Inflammatory macrophage treated with lipopolysaccharide for 4 hours (primary cell): ENCODE data around the gene SPINDOC.
"Not testable (repeated sequence)": the region's sequence is repeated elsewhere in the genome, so short reads cannot be mapped to it uniquely, and the experiment has no call there.

Experiments used
- DNase-seq: peaks from one replicate; pipeline ENCODE4 v3.0.0-alpha.2; 2020

The SPINDOC gene

DNA sequence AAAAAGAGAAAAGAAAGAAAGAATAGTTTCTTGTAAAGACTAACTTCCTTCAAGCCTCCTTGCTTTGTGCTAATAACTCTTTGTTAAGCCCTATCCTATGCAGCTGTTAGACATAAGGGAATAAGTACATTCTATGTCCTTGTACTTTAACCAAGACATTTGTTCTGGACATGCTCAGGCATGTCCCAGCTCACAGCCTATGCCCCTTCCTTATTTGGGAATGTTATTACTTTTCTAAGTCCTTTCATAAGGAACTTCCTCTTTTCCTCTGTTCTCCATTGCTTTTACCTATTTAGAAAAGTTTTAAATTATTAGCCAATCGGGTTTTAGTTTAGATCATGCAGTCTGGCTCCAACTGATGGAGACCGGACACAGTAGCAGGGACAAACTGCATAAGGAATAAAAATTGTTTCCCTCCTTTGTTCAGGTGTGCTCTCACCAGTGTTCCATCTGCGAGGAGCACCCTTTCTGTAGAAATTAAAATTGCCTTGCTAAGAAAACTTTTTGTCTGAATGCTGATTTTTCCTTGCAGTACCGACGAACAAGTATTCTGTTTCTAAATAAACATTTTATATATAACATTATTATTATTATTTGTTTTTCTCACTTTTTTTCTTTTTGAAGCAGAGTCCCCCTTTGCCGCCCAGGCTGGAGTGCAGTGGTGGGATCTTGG is 21.6 kb upstream of the SPINDOC start:
- no peak for DNase-seq

DNA sequence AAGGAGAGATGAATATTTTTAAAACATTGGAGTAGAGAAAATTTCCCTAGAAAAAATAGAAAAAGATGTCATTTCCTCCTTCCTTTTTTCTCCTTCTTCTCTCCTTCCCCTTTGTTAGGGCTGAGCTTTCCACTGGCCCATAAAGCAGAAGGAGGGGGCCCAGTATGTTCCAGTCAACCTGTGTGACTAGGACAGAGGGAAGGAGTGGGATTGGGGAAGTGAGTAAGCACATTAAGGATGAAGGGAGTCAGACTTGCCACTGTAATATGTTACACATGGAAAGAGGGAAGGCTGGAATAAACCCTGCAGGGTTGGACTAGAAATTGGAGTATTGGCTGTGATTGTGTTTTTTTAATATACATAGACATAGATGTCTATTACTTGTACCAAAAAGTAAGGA is 20.1 kb upstream of the SPINDOC start:
- DNase-seq: peak; percentile 65

- no peak for DNase-seq
Observed at GRCh38 chr11:63795066-63795465, 18.2 kb upstream of the SPINDOC start.

- DNase-seq: no peak
Observed at GRCh38 chr11:63800921-63801320, 12.3 kb upstream of the SPINDOC start.

- peak; percentile 14 for DNase-seq
Observed at GRCh38 chr11:63802637-63803414, 10.4 kb upstream of the SPINDOC start.

- no peak for DNase-seq
Observed at GRCh38 chr11:63804259-63804658, 9.0 kb upstream of the SPINDOC start.

DNA sequence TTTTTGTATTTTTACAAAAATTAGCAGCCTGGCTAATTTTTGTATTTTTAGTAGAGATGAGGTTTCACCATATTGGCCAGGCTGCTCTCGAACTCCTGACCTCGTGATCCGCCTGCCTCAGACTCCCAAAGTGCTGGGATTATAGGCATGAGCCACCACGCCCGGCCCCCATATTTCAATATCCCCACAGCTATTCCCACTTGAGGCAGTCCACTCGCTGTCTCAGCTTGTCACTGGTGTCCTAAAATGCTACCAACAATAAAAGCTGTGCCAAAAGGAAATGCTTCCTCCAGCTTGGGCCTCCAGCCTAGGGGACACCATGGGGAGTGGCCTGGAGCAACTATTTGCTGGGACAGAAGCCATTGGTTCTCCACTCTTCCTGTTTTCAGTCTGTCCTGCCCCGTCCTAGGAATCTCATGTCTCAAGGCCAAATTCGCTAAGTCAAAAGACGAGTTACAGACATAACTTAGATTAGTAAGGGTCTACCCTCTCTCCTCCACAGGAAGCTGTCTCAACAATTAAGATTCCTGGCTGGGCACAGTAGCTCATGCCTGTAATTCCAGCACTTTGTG is 7.3 kb upstream of the SPINDOC start:
- no peak for DNase-seq

GRCh38 chr11:63810383-63810782 is 2.9 kb upstream of the SPINDOC start:
- not testable (repeated sequence) for DNase-seq

- DNase-seq: no peak
Observed at GRCh38 chr11:63811522-63811921, 1.7 kb upstream of the SPINDOC start.

DNA sequence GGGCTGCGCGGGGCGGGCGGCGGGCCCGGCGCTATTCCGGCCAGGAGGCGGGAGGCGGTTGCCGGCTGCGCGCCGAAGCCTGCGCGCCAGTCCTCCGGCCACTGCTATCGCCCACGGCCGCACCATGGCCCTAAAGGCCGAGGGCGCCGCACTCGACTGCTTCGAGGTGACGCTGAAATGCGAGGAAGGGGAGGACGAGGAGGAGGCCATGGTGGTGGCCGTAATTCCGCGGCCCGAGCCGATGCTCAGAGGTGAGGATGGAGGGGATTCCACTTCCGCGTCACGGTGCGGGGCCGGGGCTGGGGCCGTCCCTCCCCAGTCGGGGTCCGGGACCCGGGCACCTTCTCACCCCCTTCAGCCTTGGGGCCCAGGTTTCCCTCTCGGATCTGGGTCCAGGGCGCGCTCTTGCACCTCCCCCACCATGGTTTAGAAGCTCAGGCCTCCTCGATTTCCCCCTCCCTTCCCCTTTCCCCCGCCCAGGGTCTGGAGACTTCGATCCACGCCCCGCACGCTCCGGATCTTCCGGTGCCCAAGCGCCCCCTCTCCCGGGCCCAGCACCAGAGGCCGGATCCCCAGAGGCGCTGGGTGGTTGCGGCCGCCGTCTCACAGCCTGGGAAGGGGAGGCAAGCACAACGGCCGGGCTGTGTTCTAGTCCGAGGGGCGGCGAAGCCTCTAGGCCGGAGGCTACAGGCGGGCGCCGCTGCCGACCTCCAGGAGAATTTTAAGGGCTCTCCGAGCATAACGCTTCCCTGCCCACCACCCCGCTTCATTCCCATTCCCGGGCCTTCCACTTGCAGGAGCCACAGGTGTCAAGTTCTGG is 517 bp downstream of the SPINDOC start:
- no peak for DNase-seq

GRCh38 chr11:63814383-63814736 is 1.1 kb downstream of the SPINDOC start:
- DNase-seq: no peak

- DNase-seq: peak; percentile 51
Observed at GRCh38 chr11:63816166-63816565, 2.9 kb downstream of the SPINDOC start.

GRCh38 chr11:63816732-63817131 is 3.5 kb downstream of the SPINDOC start:
- no peak for DNase-seq

DNA sequence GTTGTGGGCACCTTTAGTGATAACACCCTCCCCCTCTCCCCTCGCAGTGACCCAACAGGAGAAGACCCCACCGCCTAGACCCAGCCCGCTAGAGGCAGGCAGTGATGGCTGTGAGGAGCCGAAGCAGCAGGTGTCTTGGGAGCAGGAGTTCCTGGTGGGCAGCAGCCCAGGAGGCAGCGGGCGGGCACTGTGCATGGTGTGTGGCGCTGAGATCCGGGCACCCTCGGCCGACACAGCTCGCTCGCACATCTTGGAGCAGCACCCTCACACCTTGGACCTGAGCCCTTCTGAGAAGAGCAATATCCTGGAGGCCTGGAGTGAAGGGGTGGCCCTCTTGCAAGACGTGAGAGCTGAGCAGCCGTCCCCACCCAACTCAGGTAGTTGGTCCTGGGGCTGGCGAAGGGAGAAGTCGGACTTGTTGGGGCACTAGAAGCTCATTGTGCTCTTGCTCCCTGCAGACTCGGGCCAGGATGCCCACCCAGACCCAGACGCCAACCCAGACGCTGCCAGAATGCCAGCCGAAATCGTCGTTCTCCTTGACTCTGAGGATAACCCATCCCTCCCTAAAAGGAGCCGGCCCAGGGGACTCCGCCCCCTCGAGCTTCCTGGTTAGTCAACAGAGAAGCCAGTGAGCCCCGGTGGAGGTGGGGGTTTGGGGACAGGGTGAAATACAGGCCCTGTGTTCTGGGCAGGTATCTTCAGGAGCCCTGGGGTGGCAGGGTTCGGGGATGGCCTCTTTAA is 4.7 kb downstream of the SPINDOC start:
- DNase-seq: no peak

DNA sequence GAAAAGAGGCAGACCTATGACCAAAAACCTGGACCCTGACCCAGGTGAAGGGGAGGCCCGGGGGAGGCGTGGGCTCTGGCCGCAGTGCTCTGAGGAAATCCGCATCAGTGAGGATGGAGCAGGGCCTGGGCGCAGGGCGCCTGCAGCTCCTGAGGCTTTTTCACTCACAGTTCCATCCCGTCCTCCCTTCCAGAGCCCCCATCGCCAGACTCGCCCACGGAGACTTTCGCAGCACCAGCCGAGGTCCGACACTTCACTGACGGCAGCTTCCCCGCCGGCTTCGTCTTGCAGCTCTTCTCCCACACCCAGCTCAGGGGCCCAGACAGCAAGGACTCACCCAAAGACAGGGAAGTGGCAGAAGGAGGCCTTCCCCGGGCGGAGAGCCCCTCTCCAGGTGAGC is 5.4 kb downstream of the SPINDOC start:
- DNase-seq: no peak

GRCh38 chr11:63821411-63821810 is 8.2 kb downstream of the SPINDOC start:
- DNase-seq: no peak

DNA sequence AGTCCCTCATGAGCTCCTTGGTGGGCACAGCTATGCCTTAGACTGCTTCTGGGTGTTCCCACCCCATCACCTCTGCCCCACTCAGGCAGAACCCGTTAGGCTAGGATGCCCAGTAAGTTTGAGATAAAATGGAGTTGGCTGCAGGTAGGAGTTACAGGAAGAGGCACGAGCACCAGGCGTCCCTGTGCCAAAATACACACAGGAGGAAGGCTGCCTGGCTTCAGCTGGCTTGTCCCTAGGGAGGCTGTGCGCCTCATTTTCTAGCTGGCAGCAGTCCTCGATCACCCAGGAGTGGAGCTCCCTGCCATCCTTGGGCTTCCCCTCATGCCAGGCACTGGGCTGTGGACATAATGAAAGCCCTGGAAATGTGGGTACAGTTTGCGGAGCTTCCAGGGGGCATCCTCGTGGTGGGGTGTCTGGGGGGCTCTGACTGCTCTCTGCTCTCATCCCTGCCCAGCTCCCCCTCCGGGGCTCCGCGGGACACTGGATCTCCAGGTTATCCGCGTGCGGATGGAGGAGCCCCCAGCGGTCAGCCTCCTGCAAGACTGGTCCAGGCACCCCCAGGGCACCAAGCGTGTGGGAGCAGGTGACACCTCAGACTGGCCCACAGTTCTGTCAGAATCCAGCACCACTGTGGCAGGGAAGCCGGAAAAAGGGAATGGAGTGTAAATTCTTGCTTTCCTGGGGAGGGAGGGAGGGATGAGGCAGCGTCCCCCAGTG is 13.4 kb downstream of the SPINDOC start:
- no peak for DNase-seq

DNA sequence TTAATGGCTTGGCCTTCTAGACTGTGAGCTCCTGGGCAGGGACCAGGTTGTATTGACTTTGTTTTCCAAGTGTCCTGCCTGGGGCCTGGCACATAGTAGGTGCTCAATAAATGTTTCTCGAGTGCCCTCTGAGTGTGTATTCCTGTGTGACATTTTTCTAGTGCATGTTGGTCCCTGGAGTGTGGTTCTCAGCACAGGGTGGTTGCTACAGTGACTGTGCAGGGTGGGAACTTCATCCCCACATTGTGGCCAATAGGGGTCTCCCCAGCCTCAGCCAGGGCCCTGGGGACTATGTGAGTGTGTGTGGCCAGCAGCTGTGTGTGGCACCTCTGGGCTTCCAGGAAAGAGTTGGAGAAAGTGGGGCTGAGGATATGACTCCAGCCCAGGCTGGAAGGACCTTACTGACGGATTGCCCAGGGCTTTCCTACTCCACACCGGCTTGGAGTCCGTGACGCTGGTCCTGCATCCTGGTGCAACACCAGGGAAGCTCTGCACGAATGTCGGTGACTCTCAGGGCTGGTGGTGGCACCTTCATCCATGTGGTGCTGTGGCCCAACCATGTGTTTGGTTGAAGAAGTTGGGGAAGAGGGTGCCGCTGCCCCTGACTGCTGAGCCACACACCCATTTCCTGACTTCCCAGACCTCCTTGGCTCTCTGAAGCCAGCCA is 16.7 kb downstream of the SPINDOC start:
- DNase-seq: no peak

DNA sequence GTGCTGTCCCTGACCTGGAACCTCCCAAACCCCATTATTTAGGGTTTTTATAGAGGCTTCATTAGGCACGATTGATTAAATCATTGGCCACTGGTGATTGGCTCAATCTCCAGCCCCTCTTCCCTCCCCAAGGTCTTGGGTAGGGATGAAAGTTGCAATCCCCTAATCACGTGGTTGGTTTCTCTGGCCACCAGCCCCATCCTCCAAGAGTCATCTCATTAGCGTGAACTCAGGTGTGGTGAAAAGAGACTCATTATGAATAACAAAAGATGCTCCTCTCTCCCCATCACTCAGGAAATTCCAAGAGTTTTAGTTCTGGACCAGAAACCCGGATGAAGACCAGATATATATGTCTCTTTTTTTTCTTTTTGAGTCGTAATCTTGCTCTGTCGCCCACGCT is 18.1 kb downstream of the SPINDOC start:
- DNase-seq: no peak

- DNase-seq: peak; percentile 36
Observed at GRCh38 chr11:63832336-63832735, 19.1 kb downstream of the SPINDOC start.

- no peak for DNase-seq
Observed at GRCh38 chr11:63833048-63833447, 19.8 kb downstream of the SPINDOC start.
